ENCODE data around the gene CEP95. TPM values are rescaled to one million over a fixed set of nuclear protein-coding genes. Genes with fewer than 3 reads are reported as not detected.

Gene CEP95
- total RNA-seq, 1 donor from 2014 or later = 50.8 TPM

GRCh38 chr17:64546716-64547115, 39.9 kb downstream of the CEP95 start:
- Histone ChIP-seq H3K27ac (no peak overlapping the region), H3K4me3 (no peak overlapping the region), H3K9me3 (no peaks in the 10 kb centered on the region), H3K36me3 (peaks cover 0 to 30% of the 10 kb centered on the region in 2 donors), H3K4me1 (peaks cover 7% of the 10 kb centered on the region), H3K27me3 (no peaks in the 10 kb centered on the region)
- intact Hi-C loops (cut with DNase I) = no loop called here
- TF ChIP-seq POLR2A (IDR thresholded peaks at IDR 0.05) = no peak
- TF ChIP-seq POLR2AphosphoS5 (IDR thresholded peaks at IDR 0.05; ENCODE audit: insufficient read depth in 1 of 2, low read depth in 1 of 2) = no peak
- no peak for TF ChIP-seq CTCF (IDR thresholded peaks at IDR 0.05)
- DNase-seq (ENCODE audit: extremely low spot score in 2 of 2) = no peak

- H3K4me1 ChIP-seq = peaks cover 7% of the 10 kb centered on the region
- no peaks in the 10 kb centered on the region for H3K9me3 ChIP-seq
- H3K36me3 ChIP-seq = peaks cover 0 to 30% of the 10 kb centered on the region in 2 donors
- TF ChIP-seq POLR2AphosphoS5 (IDR thresholded peaks at IDR 0.05; ENCODE audit: insufficient read depth in 1 of 2, low read depth in 1 of 2) = no peak
- no peak for TF ChIP-seq POLR2A (IDR thresholded peaks at IDR 0.05)
- no peak for TF ChIP-seq CTCF (IDR thresholded peaks at IDR 0.05)
- no peaks in the 10 kb centered on the region for H3K27me3 ChIP-seq
- no peak overlapping the region for H3K27ac ChIP-seq
- H3K4me3 ChIP-seq = no peak overlapping the region
- no peak for DNase-seq (ENCODE audit: extremely low spot score in 2 of 2)
- intact Hi-C loops (cut with DNase I) = no loop called here
Measured at GRCh38 chr17:64547319-64547718, 40.5 kb downstream of the CEP95 start.

- peaks cover 0 to 42% of the 10 kb centered on the region in 2 donors for H3K36me3 ChIP-seq
- TF ChIP-seq POLR2AphosphoS5 (IDR thresholded peaks at IDR 0.05; ENCODE audit: insufficient read depth in 1 of 2, low read depth in 1 of 2) (no peak), POLR2A (IDR thresholded peaks at IDR 0.05) (no peak), CTCF (IDR thresholded peaks at IDR 0.05) (no peak)
Measured at GRCh38 chr17:64551461-64551860, 44.7 kb downstream of the CEP95 start.

GRCh38 chr17:64554028-64554637, 47.4 kb downstream of the CEP95 start:
- peaks cover 0 to 30% of the 10 kb centered on the region in 2 donors for H3K36me3 ChIP-seq

More at GRCh38 chr17:64551461-64551860, 44.7 kb downstream of the CEP95 start:
- Histone ChIP-seq H3K4me3 (no peak overlapping the region), H3K9me3 (no peaks in the 10 kb centered on the region), H3K27ac (no peak overlapping the region), H3K4me1 (peaks cover 7% of the 10 kb centered on the region), H3K27me3 (no peaks in the 10 kb centered on the region)
- intact Hi-C loops (cut with DNase I) = no loop called here
- no peak for DNase-seq (ENCODE audit: extremely low spot score in 2 of 2)

More at GRCh38 chr17:64554028-64554637, 47.4 kb downstream of the CEP95 start:
- intact Hi-C loops (cut with DNase I) = no loop called here
- no peaks in the 10 kb centered on the region for H3K9me3 ChIP-seq
- no peak overlapping the region for H3K27ac ChIP-seq
- no peak overlapping the region for H3K4me3 ChIP-seq
- H3K4me1 ChIP-seq = peaks cover 7% of the 10 kb centered on the region
- TF ChIP-seq CTCF (IDR thresholded peaks at IDR 0.05) = no peak
- no peak for TF ChIP-seq POLR2AphosphoS5 (IDR thresholded peaks at IDR 0.05; ENCODE audit: insufficient read depth in 1 of 2, low read depth in 1 of 2)
- no peak for TF ChIP-seq POLR2A (IDR thresholded peaks at IDR 0.05)
- DNase-seq (ENCODE audit: extremely low spot score in 2 of 2) = no peak
- no peaks in the 10 kb centered on the region for H3K27me3 ChIP-seq

All from vagina (tissue), 2 donors.